Common myeloid progenitor, CD34-positive (primary cell): ENCODE data around the gene C3.

ENCODE experiments used
- CTCF ChIA-PET: fragments of 350-600 bp; sonication (Branson Sonifier 250); formaldehyde crosslinking; loops from one replicate; lab custom pipeline; 2021; ENCODE audit warnings: antibody characterized with exemption; lab: Charles Lee
- POLR2A ChIA-PET: fragments of 350-600 bp; sonication (Branson Sonifier 250); formaldehyde crosslinking; loops from one replicate; lab custom pipeline; 2021; ENCODE audit warnings: antibody characterized with exemption; lab: Charles Lee
- DNase-seq, 3 donors: peaks; one replicate each; pipeline versions ENCODE4 v3.0.0 to v3.0.0-alpha.2; 2013
- H3K27ac ChIP-seq, 2 experiments: 1 replicate in 1 of 2; 2 replicates in 1 of 2; pipeline ENCODE4 v1.7.0; 2013; ENCODE audit warnings: inconsistent platforms in 2 of 2, low read length in 2 of 2, mild to moderate bottlenecking in 2 of 2, low read depth in 1 of 2, moderate library complexity in 1 of 2; ENCODE audit not compliant: severe bottlenecking in 2 of 2, insufficient read depth in 1 of 2, poor library complexity in 1 of 2
- H3K27me3 ChIP-seq, 5 experiments: replicated peaks in 2 of 5; 1 replicate in 3 of 5; 2 replicates in 2 of 5; pipeline versions ENCODE4 v1.6.1 to v1.7.0; 2013; ENCODE audit warnings: low read length in 4 of 5, mild to moderate bottlenecking in 2 of 5, moderate library complexity in 2 of 5, inconsistent platforms in 1 of 5; ENCODE audit not compliant: insufficient read depth in 5 of 5, control insufficient read depth in 4 of 5
- H3K36me3 ChIP-seq, 4 experiments: 1 replicate in 2 of 4; 2 replicates in 2 of 4; pipeline versions ENCODE4 v1.6.1 to v1.7.0; 2013; ENCODE audit warnings: low read length in 3 of 4, control low read depth in 1 of 4, mild to moderate bottlenecking in 1 of 4; ENCODE audit not compliant: control insufficient read depth in 4 of 4, insufficient read depth in 4 of 4
- H3K4me1 ChIP-seq, 4 experiments: 1 replicate in 3 of 4; 2 replicates in 1 of 4; pipeline versions ENCODE4 v1.6.1 to v1.7.1; 2013; ENCODE audit warnings: low read length in 3 of 4, mild to moderate bottlenecking in 3 of 4, control low read depth in 1 of 4, inconsistent platforms in 1 of 4, moderate library complexity in 1 of 4; ENCODE audit not compliant: control insufficient read depth in 4 of 4, insufficient read depth in 4 of 4; ENCODE audit errors: control extremely low read depth in 1 of 4
- H3K4me3 ChIP-seq, 7 experiments: 1 replicate in 4 of 7; 2 replicates in 3 of 7; pipeline versions ENCODE4 v1.5.1 to v1.7.0; 2013; ENCODE audit warnings: mild to moderate bottlenecking in 7 of 7, low read length in 6 of 7, moderate library complexity in 6 of 7, inconsistent platforms in 2 of 7, low read depth in 2 of 7, control low read depth in 1 of 7; ENCODE audit not compliant: insufficient read depth in 4 of 7, control insufficient read depth in 1 of 7; ENCODE audit errors: extremely low read depth in 1 of 7
- H3K9me3 ChIP-seq, 5 experiments: 1 replicate in 4 of 5; 2 replicates in 1 of 5; pipeline versions ENCODE4 v1.6.1 to v1.7.1; 2013; ENCODE audit warnings: low read length in 4 of 5, mild to moderate bottlenecking in 2 of 5, inconsistent platforms in 1 of 5, low read depth in 1 of 5, moderate library complexity in 1 of 5; ENCODE audit not compliant: control insufficient read depth in 4 of 5, insufficient read depth in 2 of 5; ENCODE audit errors: control extremely low read depth in 1 of 5
- WGBS: methylation state at CpG from one replicate; pipeline ENCODE4 v1.1.5; 2013; ENCODE audit not compliant: insufficient coverage; 5-methylcytosine and 5-hydroxymethylcytosine counted together

The C3 gene

GRCh38 chr19:6739390-6739882 is 19.0 kb upstream of the C3 start, which contains the start of gene TRIP10:
Gene TRIP10 (plus strand): TSS chr19:6739680. CDS start chr19:6739762, 82 bp downstream.
- Histone ChIP-seq H3K27me3 (no peaks in the 10 kb centered on the region), H3K36me3 (peaks cover 0 to 11% (median 4%) of the 10 kb centered on the region in 4 experiments), H3K4me1 (peaks cover 5 to 54% (median 50%) of the 10 kb centered on the region in 4 experiments), H3K4me3 (peak within 1 kb of the TSS; percentile 43 to 82 (median 73)), H3K27ac (peak within 1 kb of the TSS in 1 of 2 experiments; percentile 71), H3K9me3 (no peaks in the 10 kb centered on the region)
- ChIA-PET POLR2A (interaction anchor here (1.9 kb wide), 1 partner anchor 63 kb away, joined by 9 read pairs; no protein-coding TSS in a partner anchor), CTCF (interaction anchor here (1.2 to 3.6 kb wide), 4 partner anchors 14 to 124 kb away, joined by 4 to 31 read pairs (median 6); no protein-coding TSS in a partner anchor)
- 0% methylated on average over 10 of the region's 47 CpGs for WGBS
- peak; percentile 67 to 75 (median 73) for DNase-seq

DNA sequence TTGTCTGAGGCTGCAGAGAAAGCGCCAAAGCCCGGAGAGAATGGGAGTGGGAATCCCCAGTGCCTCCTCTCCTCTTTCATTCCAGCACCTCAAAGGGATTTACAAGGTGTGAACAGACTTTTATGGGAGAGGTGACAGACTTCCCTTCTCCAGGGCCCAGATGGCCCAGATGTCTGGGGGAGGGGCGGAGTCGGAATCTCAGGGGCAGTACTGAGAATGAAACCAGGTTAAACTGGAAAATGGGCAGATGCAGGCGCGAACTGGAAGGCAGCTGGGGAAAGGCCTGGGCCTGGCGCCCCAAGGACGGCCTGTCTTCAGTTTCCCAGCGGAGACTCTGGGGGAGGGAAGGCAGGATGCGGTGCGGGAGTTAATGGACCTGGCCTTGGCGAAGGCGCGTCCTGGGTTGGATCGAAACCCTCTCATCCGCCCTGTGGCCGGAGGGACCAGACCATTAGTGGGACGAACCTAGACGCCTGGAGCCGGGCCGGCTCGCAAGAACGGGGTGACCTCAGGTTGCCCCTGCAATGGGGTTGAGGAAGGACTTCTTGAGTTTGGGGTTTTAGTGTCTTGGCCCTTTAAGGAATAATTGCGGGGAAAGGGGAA is 18.4 kb upstream of the C3 start:
- CTCF ChIA-PET = interaction anchor here (1.1 to 3.9 kb wide), 11 partner anchors 10 to 130 kb away, joined by 3 to 31 read pairs (median 5); partner anchors contain the start of gene VAV1
- no peaks in the 10 kb centered on the region for H3K27me3 ChIP-seq
- peaks cover 5 to 54% (median 50%) of the 10 kb centered on the region in 4 experiments for H3K4me1 ChIP-seq
- no peak for DNase-seq
- peak overlapping the region in 1 of 2 experiments; percentile 71 for H3K27ac ChIP-seq
- peak overlapping the region; percentile 17 to 81 (median 67) for H3K4me3 ChIP-seq
- no peaks in the 10 kb centered on the region for H3K9me3 ChIP-seq
- POLR2A ChIA-PET = interaction anchor here (1.3 to 1.9 kb wide), 2 partner anchors 64 to 125 kb away, joined by 7 to 9 read pairs; no protein-coding TSS in a partner anchor
- WGBS = 21% methylated on average over 22 of the region's 24 CpGs
- peaks cover 0 to 12% (median 3%) of the 10 kb centered on the region in 4 experiments for H3K36me3 ChIP-seq

DNA sequence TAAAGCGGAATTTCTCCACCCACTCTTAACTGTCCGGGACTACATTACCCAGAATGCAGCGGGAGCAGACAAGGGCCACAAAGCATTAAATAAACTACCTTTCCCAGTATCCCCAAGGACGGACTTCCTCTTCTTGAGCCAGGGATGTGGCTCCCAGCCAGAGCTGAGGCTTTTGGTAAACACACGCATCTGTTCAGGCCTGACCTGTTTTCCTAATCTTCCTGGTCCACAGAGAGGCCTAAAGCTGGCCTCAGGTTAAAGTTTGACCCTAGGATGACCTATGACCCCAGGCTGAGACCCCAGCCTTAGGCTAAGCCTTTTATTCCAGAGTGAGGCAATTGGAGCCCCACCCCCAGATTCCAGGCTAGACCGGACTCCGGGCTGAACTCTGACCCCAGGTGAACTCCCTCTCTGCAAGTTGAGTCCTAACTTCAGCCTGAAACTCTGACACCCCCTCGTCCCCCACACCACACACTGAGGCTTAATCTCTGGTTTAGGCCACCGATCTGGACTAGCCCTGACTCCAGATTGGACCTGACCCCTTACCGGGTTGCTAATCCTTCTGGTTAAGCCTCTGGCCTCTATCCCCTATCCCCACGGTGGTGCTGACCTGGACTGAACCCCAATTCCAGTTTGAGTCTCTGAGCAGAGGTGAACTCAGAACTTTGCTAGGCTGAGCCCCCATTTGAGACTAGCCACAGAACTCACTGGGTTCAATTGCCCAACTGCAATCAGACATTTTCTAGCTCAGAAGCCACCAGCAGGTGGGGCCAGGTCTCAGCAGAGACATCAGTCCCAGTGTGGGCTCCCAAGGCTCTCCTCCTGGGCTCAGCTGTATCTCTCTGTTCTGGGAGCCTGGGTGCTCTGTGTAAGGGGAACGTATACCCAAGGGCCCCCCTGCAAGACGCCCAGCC is 17.7 kb upstream of the C3 start:
- WGBS = 23% methylated on average over 11 of the region's 13 CpGs
- Histone ChIP-seq H3K27me3 (no peaks in the 10 kb centered on the region), H3K27ac (peak overlapping the region in 1 of 2 experiments; percentile 71), H3K4me3 (peak overlapping the region in 6 of 7 experiments; percentile 24 to 81 (median 68)), H3K4me1 (peaks cover 5 to 54% (median 50%) of the 10 kb centered on the region in 4 experiments), H3K36me3 (peaks cover 0 to 15% (median 5%) of the 10 kb centered on the region in 4 experiments), H3K9me3 (no peaks in the 10 kb centered on the region)
- peak; percentile 83 to 90 (median 90) for DNase-seq
- POLR2A ChIA-PET = interaction anchor here (0.6 to 1.9 kb wide), 5 partner anchors 18 to 131 kb away, joined by 3 to 9 read pairs (median 3); partner anchors contain the start of genes C3 and VAV1
- CTCF ChIA-PET = interaction anchor here (0.6 to 3.9 kb wide), 20 partner anchors 9 to 182 kb away, joined by 3 to 31 read pairs (median 4); partner anchors contain the start of gene VAV1

DNA sequence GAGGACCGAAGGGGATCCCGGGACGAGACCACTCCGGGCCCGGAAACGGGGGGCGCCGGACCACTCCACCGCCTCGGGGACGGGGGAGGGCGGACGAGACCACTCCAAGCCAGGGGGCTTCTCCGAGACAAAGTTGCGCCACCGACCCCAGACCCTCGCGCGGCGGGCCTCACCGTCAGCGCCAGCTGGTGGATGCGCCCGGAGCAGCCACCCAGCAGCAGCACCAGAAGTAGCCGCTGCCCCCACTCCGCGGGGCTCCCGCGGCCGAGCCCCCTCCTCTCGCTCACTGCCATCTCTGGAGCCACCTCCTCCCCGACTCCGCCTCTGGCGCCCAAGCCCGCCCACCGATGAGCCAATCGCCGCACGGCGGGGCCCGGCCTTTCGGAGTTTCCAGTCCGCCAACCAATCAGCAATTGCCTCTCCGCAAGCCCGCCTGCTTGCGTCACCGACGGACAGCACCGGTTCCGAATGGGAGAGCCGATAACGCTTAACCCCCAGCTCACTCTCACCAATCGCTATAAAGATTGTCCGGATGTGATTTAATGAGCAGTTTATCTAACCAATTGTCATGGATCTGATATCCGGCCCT is 16.9 kb upstream of the C3 start, which contains the start of gene GPR108:
TSS of gene GPR108 (minus strand) at position 297 of the 589 bp plus-strand sequence. CDS start at position 293, 4 bp downstream.
- Histone ChIP-seq H3K36me3 (peaks cover 0 to 19% (median 9%) of the 10 kb centered on the region in 4 experiments), H3K4me1 (peaks cover 5 to 54% (median 50%) of the 10 kb centered on the region in 4 experiments), H3K4me3 (peak within 1 kb of the TSS; percentile 77 to 93 (median 79)), H3K27ac (peak within 1 kb of the TSS; percentile 95 to 98), H3K27me3 (no peaks in the 10 kb centered on the region), H3K9me3 (no peaks in the 10 kb centered on the region)
- DNase-seq = peak; percentile 100
- WGBS = 0% methylated on average over 38 of the region's 55 CpGs
- ChIA-PET CTCF (interaction anchor here (0.6 to 3.9 kb wide), 15 partner anchors 8 to 181 kb away, joined by 3 to 31 read pairs (median 4); partner anchors contain the start of gene VAV1), POLR2A (interaction anchor here (0.6 to 1.9 kb wide), 4 partner anchors 17 to 131 kb away, joined by 3 to 9 read pairs (median 3); partner anchors contain the start of genes C3 and VAV1)

DNA sequence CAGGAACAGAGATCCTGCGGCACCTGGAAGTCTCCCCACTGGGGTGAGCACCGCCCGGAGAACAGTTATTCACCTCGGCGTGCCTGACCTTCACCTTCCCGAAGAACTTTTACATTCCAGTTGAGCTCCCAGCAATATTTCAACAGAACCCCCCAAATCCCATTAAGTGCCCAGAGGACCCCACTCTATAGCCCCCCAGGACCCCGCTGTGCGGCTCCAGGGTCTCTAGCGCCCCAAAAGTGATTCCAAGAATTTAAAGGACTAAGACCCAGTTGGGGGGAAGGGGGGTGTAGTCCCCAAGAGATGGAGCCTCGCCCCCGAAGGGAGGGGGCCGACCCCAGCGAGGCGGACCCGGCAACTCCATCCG is 16.4 kb upstream of the C3 start:
- CTCF ChIA-PET = interaction anchor here (0.6 to 3.9 kb wide), 18 partner anchors 9 to 220 kb away, joined by 3 to 31 read pairs (median 4); partner anchors contain the start of gene VAV1
- 0% methylated on average over 11 of the region's 16 CpGs for WGBS

More for the DNA sequence above, 16.4 kb upstream of the C3 start:
- Histone ChIP-seq H3K4me1 (peaks cover 5 to 54% (median 50%) of the 10 kb centered on the region in 4 experiments), H3K4me3 (peak overlapping the region; percentile 77 to 93 (median 79)), H3K27ac (peak overlapping the region; percentile 95 to 98), H3K36me3 (peaks cover 0 to 23% (median 9%) of the 10 kb centered on the region in 4 experiments), H3K9me3 (no peaks in the 10 kb centered on the region), H3K27me3 (no peaks in the 10 kb centered on the region)
- DNase-seq = no peak
- POLR2A ChIA-PET = no interaction called here
